H1 (cell line): Measurements from ENCODE around the gene ICAM5. TPM values are rescaled to one million over a fixed set of nuclear protein-coding genes. Genes with fewer than 3 reads are reported as not detected.

Experiments used
- ATF2 ChIP-seq: IDR thresholded peaks from 2 replicates; pipeline ENCODE4 v1.6.1; 2012; ENCODE audit warnings: low read length, inconsistent platforms
- E2F6 ChIP-seq: IDR thresholded peaks from 2 replicates; pipeline ENCODE4 v1.6.1; 2012; ENCODE audit warnings: inconsistent platforms
- EGR1 ChIP-seq: IDR thresholded peaks from 2 replicates; pipeline ENCODE4 v1.6.1; 2011; ENCODE audit warnings: low read depth, low read length, borderline replicate concordance
- KDM5A ChIP-seq: fragments of 200-600 bp; IDR thresholded peaks from 2 replicates; pipeline ENCODE4 v1.7.1; 2012; ENCODE audit warnings: mild to moderate bottlenecking, low read length, inconsistent platforms, mixed read lengths
- MAX ChIP-seq: IDR thresholded peaks from 2 replicates; pipeline ENCODE4 v1.6.1; 2012; ENCODE audit warnings: inconsistent platforms
- NRF1 ChIP-seq: IDR thresholded peaks from 2 replicates; pipeline ENCODE4 v1.6.1; 2011; ENCODE audit warnings: mild to moderate bottlenecking, low read depth, low read length, improper control_type of control experiment
- POU5F1 ChIP-seq: IDR thresholded peaks from 2 replicates; pipeline ENCODE4 v1.6.1; 2011; ENCODE audit warnings: low read depth, mild to moderate bottlenecking, low read length, moderate library complexity
- RXRA ChIP-seq: IDR thresholded peaks from 2 replicates; pipeline ENCODE4 v1.6.1; 2011; ENCODE audit warnings: low read depth, mild to moderate bottlenecking, low read length, moderate library complexity; ENCODE audit not compliant: insufficient read depth
- SIN3A ChIP-seq, 2 experiments: IDR thresholded peaks in 1 of 2; conservative IDR thresholded peaks in 1 of 2; 2 replicates each; pipeline ENCODE4 v1.6.1; 2011 to 2012; ENCODE audit warnings: low read length in 2 of 2, improper control_type of control experiment in 1 of 2, low read depth in 1 of 2, mild to moderate bottlenecking in 1 of 2
- TCF12 ChIP-seq: IDR thresholded peaks from 2 replicates; pipeline ENCODE4 v1.6.1; 2011; ENCODE audit warnings: low read depth, mild to moderate bottlenecking, low read length
- YY1 ChIP-seq: IDR thresholded peaks from 2 replicates; pipeline ENCODE4 v1.6.1; 2011; ENCODE audit warnings: low read depth, mild to moderate bottlenecking, low read length
- polyA plus RNA-seq, 7 experiments: library from polyadenylated mRNA; depleted of rRNA in 3 of 7; stranded (reverse) in 5 of 7; unstranded in 2 of 7; fragments of >200 nt in 5 of 7; fragments of 200-250 nt in 2 of 7; gene quantifications; 1 replicate in 5 of 7; 2 replicates in 1 of 7; 4 replicates in 1 of 7; pipeline versions ENCODE4 v1.2.1 to v1.2.3, GENCODE V29; 2011 to 2013; ENCODE audit warnings: missing spikeins in 2 of 7, mixed read lengths in 2 of 7
- total RNA-seq: library from RNA; stranded (reverse); fragmentation: NEBNext Ultra II Directional; extraction: Animal tissue kit (Norgen Biotek cat#: 25700); gene quantifications from 2 replicates; pipeline ENCODE4 v1.2.1, GENCODE V29; 2021

Gene ICAM5
- total and polyA plus RNA-seq, 2 of the 8 experiments (the other 6 are each of a cell fraction or from before 2014, with no cell fraction given) = 3.9 to 4.8 TPM

GRCh38 chr19:10320602-10321416 lies 31.1 kb downstream of the ICAM5 start (continued):
- TF ChIP-seq MAX (no peak), ATF2 (no peak), POU5F1 (no peak), TCF12 (no peak), E2F6 (no peak), SIN3A (conservative IDR thresholded peaks at IDR 0.05 in 1 of 2, IDR thresholded peaks at IDR 0.05 in 1 of 2; ENCODE audit: low read depth in 1 of 2, low read length in 2 of 2) (no peak), EGR1 (no peak), RXRA (no peak), YY1 (no peak), NRF1 (no peak), KDM5A (no peak)
